Duodenal mucosa (tissue), 2 donors: ENCODE results near the gene CDK6.
"Not testable (repeated sequence)": the region's sequence is repeated elsewhere in the genome, so short reads cannot be mapped to it uniquely, and the experiment has no call there.

Source experiments
- H3K27ac ChIP-seq: one replicate; pipeline ENCODE4 v1.7.0; 2013; ENCODE audit warnings: low read depth, low read length
- H3K27me3 ChIP-seq, 2 donors: one replicate each; pipeline ENCODE4 v1.7.0; 2013; ENCODE audit warnings: low read length in 2 of 2, control low read depth in 1 of 2; ENCODE audit not compliant: insufficient read depth in 2 of 2, control insufficient read depth in 1 of 2
- H3K36me3 ChIP-seq, 2 donors: one replicate each; pipeline ENCODE4 v1.7.0; 2013; ENCODE audit warnings: low read length in 2 of 2, control low read depth in 1 of 2; ENCODE audit not compliant: insufficient read depth in 2 of 2, control insufficient read depth in 1 of 2
- H3K4me1 ChIP-seq, 2 donors: one replicate each; pipeline ENCODE4 v1.7.0; 2013; ENCODE audit warnings: low read length in 2 of 2, control low read depth in 1 of 2; ENCODE audit not compliant: insufficient read depth in 2 of 2, control insufficient read depth in 1 of 2
- H3K4me3 ChIP-seq, 2 donors: one replicate each; pipeline ENCODE4 v1.7.0; 2013; ENCODE audit warnings: low read length in 2 of 2, low read depth in 1 of 2
- H3K9ac ChIP-seq, 2 donors: one replicate each; pipeline ENCODE4 v1.7.0; 2013; ENCODE audit warnings: low read length in 2 of 2, low read depth in 1 of 2
- H3K9me3 ChIP-seq, 2 donors: one replicate each; pipeline ENCODE4 v1.7.0; 2013; ENCODE audit warnings: low read length in 2 of 2, control low read depth in 1 of 2; ENCODE audit not compliant: control insufficient read depth in 1 of 2

CDK6 gene

GRCh38 chr7:92614660-92615174, 221.7 kb downstream of the CDK6 start:
- Histone ChIP-seq H3K27ac (no peak overlapping the region), H3K4me1 (peaks cover 0 to 18% of the 10 kb centered on the region in 2 donors), H3K9me3 (no peaks in the 10 kb centered on the region), H3K9ac (no peak overlapping the region), H3K4me3 (no peak overlapping the region), H3K27me3 (no peaks in the 10 kb centered on the region), H3K36me3 (peaks cover 5 to 38% of the 10 kb centered on the region in 2 donors)

GRCh38 chr7:92613720-92614119, 222.7 kb downstream of the CDK6 start:
- H3K9ac ChIP-seq: no peak overlapping the region
- H3K4me3 ChIP-seq: no peak overlapping the region
- H3K9me3 ChIP-seq: no peaks in the 10 kb centered on the region
- H3K36me3 ChIP-seq: peaks cover 5 to 34% of the 10 kb centered on the region in 2 donors
- H3K27me3 ChIP-seq: no peaks in the 10 kb centered on the region
- no peak overlapping the region for H3K27ac ChIP-seq
- H3K4me1 ChIP-seq: peaks cover 0 to 18% of the 10 kb centered on the region in 2 donors

GRCh38 chr7:92613214-92613613, 223.2 kb downstream of the CDK6 start:
- no peaks in the 10 kb centered on the region for H3K9me3 ChIP-seq
- no peak overlapping the region for H3K4me3 ChIP-seq
- peaks cover 0 to 18% of the 10 kb centered on the region in 2 donors for H3K4me1 ChIP-seq
- H3K27me3 ChIP-seq: no peaks in the 10 kb centered on the region
- H3K27ac ChIP-seq: no peak overlapping the region
- peaks cover 5 to 34% of the 10 kb centered on the region in 2 donors for H3K36me3 ChIP-seq
- no peak overlapping the region for H3K9ac ChIP-seq

GRCh38 chr7:92612501-92612900, 223.9 kb downstream of the CDK6 start:
- H3K4me3 ChIP-seq: no peak overlapping the region
- H3K36me3 ChIP-seq: peaks cover 5 to 31% of the 10 kb centered on the region in 2 donors
- H3K27me3 ChIP-seq: no peaks in the 10 kb centered on the region
- H3K9ac ChIP-seq: no peak overlapping the region
- peaks cover 0 to 18% of the 10 kb centered on the region in 2 donors for H3K4me1 ChIP-seq
- no peaks in the 10 kb centered on the region for H3K9me3 ChIP-seq
- no peak overlapping the region for H3K27ac ChIP-seq

DNA sequence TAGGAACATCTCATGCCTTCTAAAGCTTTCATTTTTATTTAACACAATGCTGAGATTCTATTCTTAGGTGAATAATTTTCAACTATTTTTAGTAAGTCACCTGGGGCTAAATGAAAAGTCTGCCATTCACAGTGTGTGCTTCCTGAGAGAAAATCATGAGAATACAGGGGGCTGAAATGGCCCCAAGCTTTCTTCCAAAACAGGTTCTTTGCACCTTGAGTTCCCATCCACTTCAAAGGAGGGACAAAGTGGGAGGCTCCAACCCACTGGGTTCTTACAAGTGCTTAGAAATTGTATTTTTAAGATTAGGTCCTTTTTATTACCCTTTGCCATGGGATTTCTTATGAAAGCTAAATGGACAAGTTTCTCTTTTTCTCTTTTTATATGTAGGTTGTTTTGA, 224.6 kb downstream of the CDK6 start:
- no peak overlapping the region for H3K9ac ChIP-seq
- no peaks in the 10 kb centered on the region for H3K27me3 ChIP-seq
- peaks cover 5 to 27% of the 10 kb centered on the region in 2 donors for H3K36me3 ChIP-seq
- no peak overlapping the region for H3K27ac ChIP-seq
- H3K4me1 ChIP-seq: peaks cover 0 to 18% of the 10 kb centered on the region in 2 donors
- H3K9me3 ChIP-seq: no peaks in the 10 kb centered on the region
- H3K4me3 ChIP-seq: no peak overlapping the region

GRCh38 chr7:92609921-92610518, 226.4 kb downstream of the CDK6 start:
- H3K27me3 ChIP-seq: no peaks in the 10 kb centered on the region
- H3K27ac ChIP-seq: no peak overlapping the region

GRCh38 chr7:92608380-92609322, 227.7 kb downstream of the CDK6 start:
- Histone ChIP-seq H3K4me1 (peaks cover 0 to 6% of the 10 kb centered on the region in 2 donors), H3K9me3 (no peaks in the 10 kb centered on the region), H3K27ac (no peak overlapping the region), H3K36me3 (peaks cover 0 to 4% of the 10 kb centered on the region in 2 donors), H3K27me3 (no peaks in the 10 kb centered on the region), H3K9ac (no peak overlapping the region), H3K4me3 (peak overlapping the region in 1 of 2 donors; percentile 19)

More at GRCh38 chr7:92609921-92610518, 226.4 kb downstream of the CDK6 start:
- no peaks in the 10 kb centered on the region for H3K9me3 ChIP-seq
- no peak overlapping the region for H3K9ac ChIP-seq
- H3K4me1 ChIP-seq: peaks cover 0 to 18% of the 10 kb centered on the region in 2 donors
- H3K4me3 ChIP-seq: no peak overlapping the region
- H3K36me3 ChIP-seq: peaks cover 0 to 15% of the 10 kb centered on the region in 2 donors

- H3K4me3 ChIP-seq: no peak overlapping the region
- H3K36me3 ChIP-seq: peaks cover 0 to 3% of the 10 kb centered on the region in 2 donors
- H3K4me1 ChIP-seq: no peaks in the 10 kb centered on the region
- no peaks in the 10 kb centered on the region for H3K9me3 ChIP-seq
- H3K9ac ChIP-seq: no peak overlapping the region
- H3K27ac ChIP-seq: no peak overlapping the region
- no peaks in the 10 kb centered on the region for H3K27me3 ChIP-seq
These were observed 229.4 kb downstream of the CDK6 start for GRCh38 chr7:92606985-92607384.

- H3K4me3 ChIP-seq, H3K36me3 ChIP-seq: not testable (repeated sequence)
These were observed 231.9 kb downstream of the CDK6 start for GRCh38 chr7:92604517-92604916.

DNA sequence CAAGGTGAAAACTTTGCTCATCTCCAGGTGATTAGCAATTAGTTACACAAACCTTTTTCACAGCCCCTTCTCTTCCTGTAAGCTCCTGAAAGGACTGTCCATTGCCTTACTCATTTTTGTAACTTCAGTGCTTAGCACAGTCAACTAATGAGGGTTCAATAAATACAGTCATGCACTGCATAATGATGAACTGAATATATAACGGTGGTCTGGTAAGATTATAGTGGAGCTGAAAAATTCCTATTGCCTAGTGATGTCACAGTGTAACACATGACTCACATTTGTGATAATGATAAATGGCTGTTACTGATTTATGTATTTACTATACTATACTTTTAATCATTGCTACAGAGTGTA, 233.3 kb downstream of the CDK6 start:
- H3K4me3 ChIP-seq: no peak overlapping the region
- H3K4me1 ChIP-seq: no peaks in the 10 kb centered on the region
- no peak overlapping the region for H3K27ac ChIP-seq
- no peaks in the 10 kb centered on the region for H3K27me3 ChIP-seq
- H3K9ac ChIP-seq: no peak overlapping the region
- H3K9me3 ChIP-seq: no peaks in the 10 kb centered on the region
- H3K36me3 ChIP-seq: peaks cover 0 to 3% of the 10 kb centered on the region in 2 donors

More at GRCh38 chr7:92604517-92604916, 231.9 kb downstream of the CDK6 start:
- H3K27ac ChIP-seq, H3K4me1 ChIP-seq, H3K9ac ChIP-seq, H3K27me3 ChIP-seq, H3K9me3 ChIP-seq: not testable (repeated sequence)
